Measurements from ENCODE around the gene CD81.

- TF ChIP-seq OSR1 (CRISPR knock-in tag; IDR thresholded peaks at IDR 0.05) (no peak), CSDC2 (CRISPR knock-in tag; IDR thresholded peaks at IDR 0.05) (no peak), GLIS3 (CRISPR knock-in tag; IDR thresholded peaks at IDR 0.05) (no peak), TSHZ2 (CRISPR knock-in tag; IDR thresholded peaks at IDR 0.05) (no peak), ARNTL (CRISPR knock-in tag; IDR thresholded peaks at IDR 0.05; ENCODE audit: borderline replicate concordance, low read depth) (no peak), ZNF565 (CRISPR knock-in tag; conservative IDR thresholded peaks at IDR 0.05; ENCODE audit: low read depth) (no peak), ZNF8 (CRISPR knock-in tag; IDR thresholded peaks at IDR 0.05) (no peak), RARB (CRISPR knock-in tag; IDR thresholded peaks at IDR 0.05) (no peak), TCF4 (CRISPR knock-in tag; IDR thresholded peaks at IDR 0.05; ENCODE audit: borderline replicate concordance) (no peak), BACH2 (CRISPR knock-in tag; IDR thresholded peaks at IDR 0.05; ENCODE audit: borderline replicate concordance) (no peak), PPARA (CRISPR knock-in tag; IDR thresholded peaks at IDR 0.05; ENCODE audit: borderline replicate concordance) (no peak)
- TF ChIP-seq, protein P1, sequence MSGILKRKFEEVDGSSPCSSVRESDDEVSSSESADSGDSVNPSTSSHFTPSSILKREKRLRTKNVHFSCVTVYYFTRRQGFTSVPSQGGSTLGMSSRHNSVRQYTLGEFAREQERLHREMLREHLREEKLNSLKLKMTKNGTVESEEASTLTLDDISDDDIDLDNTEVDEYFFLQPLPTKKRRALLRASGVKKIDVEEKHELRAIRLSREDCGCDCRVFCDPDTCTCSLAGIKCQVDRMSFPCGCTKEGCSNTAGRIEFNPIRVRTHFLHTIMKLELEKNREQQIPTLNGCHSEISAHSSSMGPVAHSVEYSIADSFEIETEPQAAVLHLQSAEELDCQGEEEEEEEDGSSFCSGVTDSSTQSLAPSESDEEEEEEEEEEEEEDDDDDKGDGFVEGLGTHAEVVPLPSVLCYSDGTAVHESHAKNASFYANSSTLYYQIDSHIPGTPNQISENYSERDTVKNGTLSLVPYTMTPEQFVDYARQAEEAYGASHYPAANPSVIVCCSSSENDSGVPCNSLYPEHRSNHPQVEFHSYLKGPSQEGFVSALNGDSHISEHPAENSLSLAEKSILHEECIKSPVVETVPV (CRISPR knock-in tag; IDR thresholded peaks at IDR 0.05) = no peak
- TF ChIP-seq, protein P2, sequence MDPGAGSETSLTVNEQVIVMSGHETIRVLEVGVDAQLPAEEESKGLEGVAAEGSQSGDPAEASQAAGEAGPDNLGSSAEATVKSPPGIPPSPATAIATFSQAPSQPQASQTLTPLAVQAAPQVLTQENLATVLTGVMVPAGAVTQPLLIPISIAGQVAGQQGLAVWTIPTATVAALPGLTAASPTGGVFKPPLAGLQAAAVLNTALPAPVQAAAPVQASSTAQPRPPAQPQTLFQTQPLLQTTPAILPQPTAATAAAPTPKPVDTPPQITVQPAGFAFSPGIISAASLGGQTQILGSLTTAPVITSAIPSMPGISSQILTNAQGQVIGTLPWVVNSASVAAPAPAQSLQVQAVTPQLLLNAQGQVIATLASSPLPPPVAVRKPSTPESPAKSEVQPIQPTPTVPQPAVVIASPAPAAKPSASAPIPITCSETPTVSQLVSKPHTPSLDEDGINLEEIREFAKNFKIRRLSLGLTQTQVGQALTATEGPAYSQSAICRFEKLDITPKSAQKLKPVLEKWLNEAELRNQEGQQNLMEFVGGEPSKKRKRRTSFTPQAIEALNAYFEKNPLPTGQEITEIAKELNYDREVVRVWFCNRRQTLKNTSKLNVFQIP (CRISPR knock-in tag; IDR thresholded peaks at IDR 0.05; ENCODE audit: borderline replicate concordance, low read depth) = no peak
- TF ChIP-seq, protein P3, sequence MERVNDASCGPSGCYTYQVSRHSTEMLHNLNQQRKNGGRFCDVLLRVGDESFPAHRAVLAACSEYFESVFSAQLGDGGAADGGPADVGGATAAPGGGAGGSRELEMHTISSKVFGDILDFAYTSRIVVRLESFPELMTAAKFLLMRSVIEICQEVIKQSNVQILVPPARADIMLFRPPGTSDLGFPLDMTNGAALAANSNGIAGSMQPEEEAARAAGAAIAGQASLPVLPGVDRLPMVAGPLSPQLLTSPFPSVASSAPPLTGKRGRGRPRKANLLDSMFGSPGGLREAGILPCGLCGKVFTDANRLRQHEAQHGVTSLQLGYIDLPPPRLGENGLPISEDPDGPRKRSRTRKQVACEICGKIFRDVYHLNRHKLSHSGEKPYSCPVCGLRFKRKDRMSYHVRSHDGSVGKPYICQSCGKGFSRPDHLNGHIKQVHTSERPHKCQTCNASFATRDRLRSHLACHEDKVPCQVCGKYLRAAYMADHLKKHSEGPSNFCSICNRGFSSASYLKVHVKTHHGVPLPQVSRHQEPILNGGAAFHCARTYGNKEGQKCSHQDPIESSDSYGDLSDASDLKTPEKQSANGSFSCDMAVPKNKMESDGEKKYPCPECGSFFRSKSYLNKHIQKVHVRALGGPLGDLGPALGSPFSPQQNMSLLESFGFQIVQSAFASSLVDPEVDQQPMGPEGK (CRISPR knock-in tag; IDR thresholded peaks at IDR 0.05; ENCODE audit: borderline replicate concordance) = no peak
Measured at GRCh38 chr11:2380396-2380795, 3.3 kb downstream of the CD81 start.
